Epithelial cell of esophagus (primary cell): Measurements from ENCODE around the gene LIPJ.

Source experiments
- DNase-seq: peaks from one replicate; pipeline ENCODE4 v3.0.0; 2010; ENCODE audit warnings: low read depth
- H3K4me3 ChIP-seq: 2 replicates; pipeline ENCODE4 v1.5.1; 2011; ENCODE audit warnings: mild to moderate bottlenecking, low read length, control low read depth
- CTCF ChIP-seq: IDR thresholded peaks from 2 replicates; pipeline ENCODE4 v1.5.1; 2011; ENCODE audit warnings: low read depth, mild to moderate bottlenecking, low read length, control low read depth, inconsistent platforms; ENCODE audit not compliant: insufficient read depth; ENCODE audit errors: missing control alignments

LIPJ gene

GRCh38 chr10:88545359-88545758, 41.2 kb upstream of the LIPJ start:
- DNase-seq: no peak
- no peak overlapping the region for H3K4me3 ChIP-seq
- TF ChIP-seq CTCF: no peak

- H3K4me3 ChIP-seq: no peak overlapping the region
These were observed 40.1 kb upstream of the LIPJ start for GRCh38 chr10:88546497-88546896.

GRCh38 chr10:88551246-88551645, 35.3 kb upstream of the LIPJ start:
- no peak for DNase-seq
- H3K4me3 ChIP-seq: no peak overlapping the region
- no peak for TF ChIP-seq CTCF

More at GRCh38 chr10:88546497-88546896, 40.1 kb upstream of the LIPJ start:
- TF ChIP-seq CTCF: no peak
- no peak for DNase-seq

GRCh38 chr10:88553116-88553752, 33.3 kb upstream of the LIPJ start:
- no peak overlapping the region for H3K4me3 ChIP-seq
- peak; percentile 89 for TF ChIP-seq CTCF
- DNase-seq: peak; percentile 82

- DNase-seq: peak; percentile 61
- no peak for TF ChIP-seq CTCF
These were observed 31.2 kb upstream of the LIPJ start for GRCh38 chr10:88555190-88555908.

GRCh38 chr10:88557256-88557655, 29.3 kb upstream of the LIPJ start:
- no peak overlapping the region for H3K4me3 ChIP-seq
- no peak for TF ChIP-seq CTCF
- no peak for DNase-seq

More at GRCh38 chr10:88555190-88555908, 31.2 kb upstream of the LIPJ start:
- no peak overlapping the region for H3K4me3 ChIP-seq

- peak; percentile 47 for DNase-seq
- TF ChIP-seq CTCF: no peak
These were observed 28.9 kb upstream of the LIPJ start for GRCh38 chr10:88557658-88558057.

More at GRCh38 chr10:88557658-88558057, 28.9 kb upstream of the LIPJ start:
- H3K4me3 ChIP-seq: no peak overlapping the region
